Esophagus muscularis mucosa (tissue), 4 donors: ENCODE results near the gene AK4. TPM values are rescaled to one million over a fixed set of nuclear protein-coding genes. Genes with fewer than 3 reads are reported as not detected.
"Not testable (repeated sequence)": the region's sequence is repeated elsewhere in the genome, so short reads cannot be mapped to it uniquely, and the experiment has no call there.

Source experiments
- DNase-seq: peaks from one replicate; pipeline ENCODE4 v3.0.0-alpha.2; 2017; ENCODE audit errors: extremely low spot score
- H3K27ac ChIP-seq, 4 donors: fragments of 200-600 bp; sonication (generic); replicated peaks in 1 of 4; 1 replicate in 3 of 4; 2 replicates in 1 of 4; pipeline ENCODE4 v1.5.1; 2016 to 2019; ENCODE audit warnings: mild to moderate bottlenecking in 1 of 4
- H3K27me3 ChIP-seq, 4 donors: fragments of 200-600 bp; sonication (generic); one replicate each; pipeline versions ENCODE4 v1.5.1 to v1.6.0; 2016 to 2019
- H3K36me3 ChIP-seq, 4 donors: fragments of 200-600 bp; sonication (generic); one replicate each; pipeline ENCODE4 v1.5.1; 2016 to 2019
- H3K4me1 ChIP-seq, 4 donors: fragments of 200-600 bp; sonication (generic); one replicate each; pipeline ENCODE4 v1.5.1; 2016 to 2019
- H3K4me3 ChIP-seq, 4 donors: fragments of 200-600 bp; sonication (generic); 1 replicate in 2 of 4; 2 replicates in 2 of 4; pipeline ENCODE4 v1.5.1; 2016 to 2019; ENCODE audit warnings: mild to moderate bottlenecking in 4 of 4, moderate library complexity in 1 of 4
- H3K9me3 ChIP-seq, 4 donors: fragments of 200-600 bp; sonication (generic); 1 replicate in 3 of 4; 2 replicates in 1 of 4; pipeline ENCODE4 v1.5.1; 2016 to 2019
- EP300 ChIP-seq: sonication (generic); formaldehyde crosslinking; IDR thresholded peaks from one replicate; pipeline ENCODE4 v1.6.1; 2017; ENCODE audit warnings: antibody characterized with exemption
- POLR2A ChIP-seq: fragments of 450-650 bp; IDR thresholded peaks from one replicate; pipeline ENCODE4 v1.6.1; 2017; ENCODE audit warnings: antibody characterized with exemption, moderate library complexity, mild to moderate bottlenecking, low read depth
- POLR2AphosphoS5 ChIP-seq, 2 donors: sonication (generic); formaldehyde crosslinking; IDR thresholded peaks; one replicate each; pipeline ENCODE4 v1.6.1; 2017; ENCODE audit warnings: antibody characterized with exemption in 2 of 2
- WGBS: methylation state at CpG from one replicate; pipeline ENCODE4 v1.1.5; 2018; 5-methylcytosine and 5-hydroxymethylcytosine counted together
- intact Hi-C: fragments of 100-400 bp; cut with DNase I; formaldehyde crosslinking; loops from one replicate; pipeline ENCODE4 v1.15.1; 2023
- total RNA-seq, 4 donors: library from RNA; depleted of rRNA; stranded (reverse); fragments of >200 nt; gene quantifications; one replicate each; pipeline versions ENCODE4 v1.1.0 to v1.2.1, GENCODE V29; 2016
- TF ChIP-seq, protein P1 (sequence below), 3 experiments: fragments of 200-600 bp in 2 of 3; fragments of 450-650 bp in 1 of 3; sonication (generic) in 2 of 3; IDR thresholded peaks; one replicate each; pipeline ENCODE4 v1.5.1; 2017 to 2019; ENCODE audit warnings: antibody characterized with exemption in 3 of 3, mild to moderate bottlenecking in 2 of 3, moderate library complexity in 1 of 3

Gene AK4
- total RNA-seq, 4 donors from 2014 or later: 41.1 to 66.0 (median 51.2) TPM

- 51% methylated on average over 4 of the region's 4 CpGs for WGBS
- intact Hi-C loops: no loop called here
- DNase-seq: peak; percentile 24
- Histone ChIP-seq H3K27ac (no peak overlapping the region), H3K4me3 (no peak overlapping the region), H3K36me3 (peaks cover 0 to 13% (median 3%) of the 10 kb centered on the region in 4 donors), H3K4me1 (no peaks in the 10 kb centered on the region), H3K27me3 (no peaks in the 10 kb centered on the region), H3K9me3 (no peaks in the 10 kb centered on the region)
- TF ChIP-seq, protein P1, sequence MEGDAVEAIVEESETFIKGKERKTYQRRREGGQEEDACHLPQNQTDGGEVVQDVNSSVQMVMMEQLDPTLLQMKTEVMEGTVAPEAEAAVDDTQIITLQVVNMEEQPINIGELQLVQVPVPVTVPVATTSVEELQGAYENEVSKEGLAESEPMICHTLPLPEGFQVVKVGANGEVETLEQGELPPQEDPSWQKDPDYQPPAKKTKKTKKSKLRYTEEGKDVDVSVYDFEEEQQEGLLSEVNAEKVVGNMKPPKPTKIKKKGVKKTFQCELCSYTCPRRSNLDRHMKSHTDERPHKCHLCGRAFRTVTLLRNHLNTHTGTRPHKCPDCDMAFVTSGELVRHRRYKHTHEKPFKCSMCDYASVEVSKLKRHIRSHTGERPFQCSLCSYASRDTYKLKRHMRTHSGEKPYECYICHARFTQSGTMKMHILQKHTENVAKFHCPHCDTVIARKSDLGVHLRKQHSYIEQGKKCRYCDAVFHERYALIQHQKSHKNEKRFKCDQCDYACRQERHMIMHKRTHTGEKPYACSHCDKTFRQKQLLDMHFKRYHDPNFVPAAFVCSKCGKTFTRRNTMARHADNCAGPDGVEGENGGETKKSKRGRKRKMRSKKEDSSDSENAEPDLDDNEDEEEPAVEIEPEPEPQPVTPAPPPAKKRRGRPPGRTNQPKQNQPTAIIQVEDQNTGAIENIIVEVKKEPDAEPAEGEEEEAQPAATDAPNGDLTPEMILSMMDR (IDR thresholded peaks at IDR 0.05): no peak
- TF ChIP-seq EP300: no peak
- no peak for TF ChIP-seq POLR2AphosphoS5 (IDR thresholded peaks at IDR 0.05)
- no peak for TF ChIP-seq POLR2A
These were observed 83.8 kb downstream of the AK4 start for GRCh38 chr1:65231718-65232330.

- H3K27me3 ChIP-seq: no peaks in the 10 kb centered on the region
- TF ChIP-seq EP300 (no peak), POLR2A (no peak), POLR2AphosphoS5 (IDR thresholded peaks at IDR 0.05) (no peak)
- TF ChIP-seq, protein P1 (IDR thresholded peaks at IDR 0.05): no peak
- H3K4me3 ChIP-seq: no peak overlapping the region
- peak; percentile 39 for DNase-seq
- no peak overlapping the region for H3K27ac ChIP-seq
- WGBS: 77% methylated on average over 4 of the region's 4 CpGs
- peaks cover 0 to 13% (median 3%) of the 10 kb centered on the region in 4 donors for H3K36me3 ChIP-seq
- H3K9me3 ChIP-seq: no peaks in the 10 kb centered on the region
- intact Hi-C loops: no loop called here
- no peaks in the 10 kb centered on the region for H3K4me1 ChIP-seq
These were observed 84.5 kb downstream of the AK4 start for GRCh38 chr1:65232461-65232990.

DNA sequence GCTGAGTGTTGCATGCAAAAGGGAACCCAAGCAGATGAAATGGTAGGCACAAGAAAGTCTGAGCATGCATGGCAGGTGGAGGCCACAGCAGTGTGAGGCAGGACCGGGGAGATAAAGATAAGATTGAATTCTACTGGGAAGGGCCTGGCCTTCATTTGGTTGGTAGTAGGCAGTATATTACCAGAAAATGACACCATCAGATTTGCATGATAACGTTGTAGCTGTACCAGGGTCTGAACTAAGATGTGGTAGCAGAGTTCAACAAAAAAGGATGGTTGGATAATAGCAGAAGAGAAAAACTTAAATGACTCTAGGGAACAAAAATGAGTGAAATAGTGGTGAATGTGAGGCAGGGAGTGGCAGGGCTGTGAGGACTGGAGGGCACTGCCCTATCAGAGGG is 85.8 kb downstream of the AK4 start:
- Histone ChIP-seq H3K36me3 (peaks cover 0 to 12% (median 3%) of the 10 kb centered on the region in 4 donors), H3K4me3 (no peak overlapping the region), H3K4me1 (no peaks in the 10 kb centered on the region), H3K9me3 (no peaks in the 10 kb centered on the region), H3K27me3 (no peaks in the 10 kb centered on the region), H3K27ac (no peak overlapping the region)
- 86% methylated on average over 2 of the region's 2 CpGs for WGBS
- peak; percentile 47 for DNase-seq
- TF ChIP-seq POLR2A: no peak
- TF ChIP-seq, protein P1 (IDR thresholded peaks at IDR 0.05): no peak
- intact Hi-C loops: no loop called here

DNA sequence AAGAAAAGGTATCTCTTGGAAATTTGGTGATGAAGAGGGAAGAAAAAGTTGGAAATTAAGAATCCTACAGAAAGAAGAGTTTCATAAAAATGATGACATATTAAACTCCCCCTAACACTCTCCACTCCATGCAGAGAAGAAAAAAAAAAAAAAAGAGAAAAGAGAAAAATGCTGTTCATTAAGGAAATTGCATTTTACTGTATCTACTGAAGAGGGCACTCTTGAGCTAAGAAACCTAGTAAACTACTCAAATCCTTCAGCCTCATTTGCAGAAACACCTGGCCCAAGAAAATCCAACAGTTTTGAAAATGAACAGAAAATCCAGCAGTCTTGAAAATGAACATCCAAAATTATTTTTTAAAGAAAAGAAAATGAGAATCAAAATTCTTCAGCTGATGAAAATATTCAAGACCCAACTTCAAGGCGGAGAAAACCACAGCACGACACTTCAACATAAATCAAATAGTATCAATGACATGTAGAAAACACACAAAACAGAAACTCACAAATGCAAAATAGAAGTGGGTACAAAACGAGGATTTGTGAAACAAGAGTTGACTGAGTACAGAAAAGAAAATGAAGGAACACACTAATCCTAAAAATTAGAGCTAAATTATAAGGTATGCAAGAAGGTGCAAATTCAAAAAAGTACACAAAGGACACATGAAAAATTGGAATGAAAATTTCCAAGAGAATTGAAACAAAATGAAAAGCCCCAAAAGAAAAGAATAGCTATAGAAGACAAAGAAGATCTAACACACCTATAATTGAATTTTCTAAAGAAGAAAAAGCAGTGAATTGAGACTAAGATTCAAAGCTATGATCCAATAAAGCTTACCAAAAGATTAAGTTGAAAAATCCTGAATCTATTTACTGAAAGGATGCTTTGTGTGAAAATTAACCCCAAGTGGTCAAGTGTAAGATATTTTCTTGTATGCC is 88.1 kb downstream of the AK4 start:
- no peak overlapping the region for H3K27ac ChIP-seq
- intact Hi-C loops: loop anchor here (5.0 kb wide), 1 partner anchor 451 kb away; no protein-coding TSS in a partner anchor
- TF ChIP-seq POLR2A (no peak), EP300 (no peak), POLR2AphosphoS5 (IDR thresholded peaks at IDR 0.05) (no peak)
- TF ChIP-seq, protein P1 (IDR thresholded peaks at IDR 0.05): peak; percentile 44 to 57 (median 44)

GRCh38 chr1:65237088-65237487 is 89.1 kb downstream of the AK4 start:
- 100% methylated on average over 1 of the region's 1 CpG for WGBS
- H3K27ac ChIP-seq, H3K4me1 ChIP-seq, H3K27me3 ChIP-seq, H3K4me3 ChIP-seq, H3K36me3 ChIP-seq, H3K9me3 ChIP-seq: not testable (repeated sequence)
- intact Hi-C loops: loop anchor here (5.0 kb wide), 1 partner anchor 450 kb away; no protein-coding TSS in a partner anchor
- peak; percentile 55 for DNase-seq

More for the DNA sequence above, 88.1 kb downstream of the AK4 start:
- WGBS: 60% methylated on average over 3 of the region's 3 CpGs
- Histone ChIP-seq H3K27me3 (no peaks in the 10 kb centered on the region), H3K36me3 (no peaks in the 10 kb centered on the region), H3K4me1 (no peaks in the 10 kb centered on the region), H3K4me3 (no peak overlapping the region), H3K9me3 (no peaks in the 10 kb centered on the region)
- DNase-seq: no peak
